Sigmoid colon (tissue), 7 donors: Measurements from ENCODE around the gene TSPO. TPM values are rescaled to one million over a fixed set of nuclear protein-coding genes. Genes with fewer than 3 reads are reported as not detected.

ENCODE experiments used
- DNase-seq: peaks from one replicate; pipeline ENCODE4 v3.0.0-alpha.2; 2019
- H3K27ac ChIP-seq, 4 donors: fragments of 200-600 bp; sonication (generic); one replicate each; pipeline ENCODE4 v1.5.1; 2016 to 2019; ENCODE audit warnings: mild to moderate bottlenecking in 1 of 4
- H3K27me3 ChIP-seq, 3 donors: fragments of 200-600 bp; sonication (generic); one replicate each; pipeline ENCODE4 v1.5.1; 2019; ENCODE audit warnings: mild to moderate bottlenecking in 1 of 3
- H3K36me3 ChIP-seq, 4 donors: fragments of 200-600 bp; sonication (generic); one replicate each; pipeline ENCODE4 v1.5.1; 2016 to 2019
- H3K4me1 ChIP-seq, 4 donors: fragments of 200-600 bp; sonication (generic); one replicate each; pipeline ENCODE4 v1.5.1; 2017 to 2019
- H3K4me3 ChIP-seq, 4 donors: fragments of 200-600 bp; sonication (generic); one replicate each; pipeline ENCODE4 v1.5.1; 2017 to 2019; ENCODE audit warnings: mild to moderate bottlenecking in 2 of 4, moderate library complexity in 1 of 4
- H3K9me3 ChIP-seq, 4 donors: fragments of 200-600 bp in 3 of 4; sonication (generic) in 3 of 4; one replicate each; pipeline versions ENCODE4 v1.5.1 to v1.6.1; 2013 to 2019
- EP300 ChIP-seq, 4 donors: sonication (generic); formaldehyde crosslinking; IDR thresholded peaks; one replicate each; pipeline ENCODE4 v1.6.1; 2017; ENCODE audit warnings: antibody characterized with exemption in 4 of 4
- POLR2A ChIP-seq, 2 donors: fragments of 450-650 bp; IDR thresholded peaks; one replicate each; pipeline ENCODE4 v1.6.1; 2016; ENCODE audit warnings: antibody characterized with exemption in 2 of 2, mild to moderate bottlenecking in 2 of 2, moderate library complexity in 2 of 2
- POLR2AphosphoS5 ChIP-seq, 4 donors: sonication (generic); formaldehyde crosslinking; IDR thresholded peaks; one replicate each; pipeline ENCODE4 v1.6.1; 2017; ENCODE audit warnings: antibody characterized with exemption in 4 of 4
- WGBS, 2 donors: extraction: QIAGEN DNeasy Blood & Tissue Kit; methylation state at CpG; one replicate each; pipeline ENCODE4 v1.1.7; 2013; 5-methylcytosine and 5-hydroxymethylcytosine counted together
- intact Hi-C: fragments of 100-400 bp; cut with DNase I; formaldehyde crosslinking; loops from one replicate; pipeline ENCODE4 v1.15.1; 2023
- polyA plus RNA-seq, 3 donors: library from polyadenylated mRNA; stranded (reverse); fragments of 200-250 nt; gene quantifications; one replicate each; pipeline ENCODE4 v1.2.3, GENCODE V29; 2013
- total RNA-seq, 4 donors: library from RNA; depleted of rRNA; stranded (reverse); fragments of >200 nt; gene quantifications; one replicate each; pipeline ENCODE4 v1.1.0, GENCODE V29; 2016
- TF ChIP-seq, protein P1 (sequence below), 4 experiments: fragments of 450-650 bp in 3 of 4; fragments of 200-600 bp in 1 of 4; IDR thresholded peaks; one replicate each; pipeline ENCODE4 v1.5.1; 2016 to 2019; ENCODE audit warnings: antibody characterized with exemption in 4 of 4, mild to moderate bottlenecking in 3 of 4, moderate library complexity in 2 of 4
- donor health status: healthy with polysubstance abuse.
- donor health status: Bipolar disorder and iron deficiency.
- donor health status: healthy.

TSPO gene
- total and polyA plus RNA-seq, 7 donors: 126 to 513 (median 219) TPM

DNA sequence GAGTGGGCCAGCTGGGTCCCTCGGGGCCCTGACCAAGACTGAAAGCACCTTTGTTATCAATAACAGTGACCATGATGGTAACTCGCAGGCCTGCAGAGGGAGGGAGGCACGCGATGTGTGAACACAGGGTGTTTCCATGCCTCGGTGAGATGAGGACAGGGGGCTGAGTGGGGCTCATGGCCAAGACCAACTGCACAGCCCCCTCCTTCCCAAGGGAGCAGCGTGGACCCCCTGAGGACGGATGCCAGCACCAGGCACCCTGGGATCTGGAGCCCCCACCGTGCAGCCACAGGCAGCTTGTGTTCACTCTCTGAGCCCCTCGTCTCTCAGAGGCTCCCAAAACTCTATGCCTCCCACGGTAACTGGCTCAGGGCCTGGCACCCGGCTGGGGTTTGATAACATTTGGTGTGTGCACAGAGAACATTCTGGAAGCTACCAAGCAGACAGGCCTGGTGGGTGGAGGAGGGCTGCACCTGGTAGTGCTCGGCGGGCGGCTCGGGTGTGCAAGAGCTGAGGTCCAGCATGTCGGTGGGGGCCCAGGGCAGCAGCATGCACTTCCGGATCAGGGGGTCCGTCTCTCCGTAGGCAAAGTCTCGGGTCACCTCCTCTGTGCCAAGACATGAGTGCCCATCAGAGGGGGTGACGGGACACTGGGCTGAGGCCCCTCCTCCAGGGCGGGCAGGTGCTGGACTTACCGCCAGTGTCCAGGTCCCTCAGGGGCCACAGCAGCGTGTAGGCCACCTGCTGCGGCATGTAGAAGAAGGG is 28.0 kb downstream of the TSPO start:
- Histone ChIP-seq H3K27me3 (no peaks in the 10 kb centered on the region), H3K27ac (no peak overlapping the region), H3K36me3 (peaks cover 0 to 65% (median 22%) of the 10 kb centered on the region in 4 donors), H3K4me3 (no peak overlapping the region), H3K4me1 (no peaks in the 10 kb centered on the region), H3K9me3 (no peaks in the 10 kb centered on the region)
- TF ChIP-seq POLR2AphosphoS5 (IDR thresholded peaks at IDR 0.05) (no peak), EP300 (IDR thresholded peaks at IDR 0.05) (no peak), POLR2A (IDR thresholded peaks at IDR 0.05) (no peak)
- TF ChIP-seq, protein P1, sequence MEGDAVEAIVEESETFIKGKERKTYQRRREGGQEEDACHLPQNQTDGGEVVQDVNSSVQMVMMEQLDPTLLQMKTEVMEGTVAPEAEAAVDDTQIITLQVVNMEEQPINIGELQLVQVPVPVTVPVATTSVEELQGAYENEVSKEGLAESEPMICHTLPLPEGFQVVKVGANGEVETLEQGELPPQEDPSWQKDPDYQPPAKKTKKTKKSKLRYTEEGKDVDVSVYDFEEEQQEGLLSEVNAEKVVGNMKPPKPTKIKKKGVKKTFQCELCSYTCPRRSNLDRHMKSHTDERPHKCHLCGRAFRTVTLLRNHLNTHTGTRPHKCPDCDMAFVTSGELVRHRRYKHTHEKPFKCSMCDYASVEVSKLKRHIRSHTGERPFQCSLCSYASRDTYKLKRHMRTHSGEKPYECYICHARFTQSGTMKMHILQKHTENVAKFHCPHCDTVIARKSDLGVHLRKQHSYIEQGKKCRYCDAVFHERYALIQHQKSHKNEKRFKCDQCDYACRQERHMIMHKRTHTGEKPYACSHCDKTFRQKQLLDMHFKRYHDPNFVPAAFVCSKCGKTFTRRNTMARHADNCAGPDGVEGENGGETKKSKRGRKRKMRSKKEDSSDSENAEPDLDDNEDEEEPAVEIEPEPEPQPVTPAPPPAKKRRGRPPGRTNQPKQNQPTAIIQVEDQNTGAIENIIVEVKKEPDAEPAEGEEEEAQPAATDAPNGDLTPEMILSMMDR (IDR thresholded peaks at IDR 0.05): no peak
- WGBS, 2 donors: 97% methylated on average over 25 of the region's 25 CpGs
- intact Hi-C loops: no loop called here
- DNase-seq: no peak

DNA sequence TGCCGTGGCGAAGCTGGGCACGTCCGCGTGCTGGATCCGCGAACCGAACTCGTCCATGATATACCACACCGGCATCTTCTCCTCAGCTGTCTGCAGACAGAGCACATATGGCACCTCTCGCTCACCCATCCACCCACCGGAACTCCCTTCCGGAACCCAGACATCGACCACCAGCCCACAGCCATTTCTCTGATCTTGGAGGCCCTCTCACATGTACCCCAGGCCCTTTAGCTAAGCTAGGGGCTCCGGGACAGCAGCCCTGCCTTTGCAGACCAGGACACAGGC is 28.5 kb downstream of the TSPO start:
- H3K27me3 ChIP-seq: no peaks in the 10 kb centered on the region
- no peaks in the 10 kb centered on the region for H3K9me3 ChIP-seq
- no peak overlapping the region for H3K4me3 ChIP-seq
- WGBS, 2 donors: 98% methylated on average over 15 of the region's 15 CpGs
- TF ChIP-seq POLR2AphosphoS5 (IDR thresholded peaks at IDR 0.05) (no peak), EP300 (IDR thresholded peaks at IDR 0.05) (no peak), POLR2A (IDR thresholded peaks at IDR 0.05) (no peak)
- TF ChIP-seq, protein P1 (IDR thresholded peaks at IDR 0.05): no peak
- H3K27ac ChIP-seq: no peak overlapping the region
- intact Hi-C loops: no loop called here
- no peaks in the 10 kb centered on the region for H3K4me1 ChIP-seq
- peaks cover 0 to 60% (median 19%) of the 10 kb centered on the region in 4 donors for H3K36me3 ChIP-seq
- DNase-seq: no peak

DNA sequence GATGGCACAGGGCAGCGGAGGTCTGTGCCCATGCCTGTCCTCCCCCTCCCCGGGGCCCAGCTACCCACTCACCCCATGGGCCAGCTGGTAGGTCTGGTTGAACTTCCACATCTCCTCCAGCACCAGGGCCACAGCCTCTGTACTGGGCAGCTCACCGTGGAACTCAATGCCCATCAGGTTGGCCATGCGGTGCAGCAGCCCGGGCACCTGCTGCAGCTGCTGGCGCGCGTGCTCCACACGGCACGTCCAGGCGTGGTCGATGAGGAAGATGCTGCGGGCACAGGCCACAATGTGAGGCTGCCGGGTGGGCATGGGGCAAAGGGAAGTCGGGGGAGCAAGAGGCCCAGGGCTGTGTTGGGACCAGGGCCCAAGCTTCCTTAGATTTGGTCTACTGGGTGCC is 29.3 kb downstream of the TSPO start:
- H3K27me3 ChIP-seq: no peaks in the 10 kb centered on the region
- no peak overlapping the region for H3K4me3 ChIP-seq
- DNase-seq: no peak
- TF ChIP-seq POLR2AphosphoS5 (IDR thresholded peaks at IDR 0.05): no peak
- no peak for TF ChIP-seq EP300 (IDR thresholded peaks at IDR 0.05)
- no peak for TF ChIP-seq POLR2A (IDR thresholded peaks at IDR 0.05)
- TF ChIP-seq, protein P1 (IDR thresholded peaks at IDR 0.05): no peak
- no peak overlapping the region for H3K27ac ChIP-seq
- H3K36me3 ChIP-seq: peaks cover 0 to 52% (median 18%) of the 10 kb centered on the region in 4 donors
- no peaks in the 10 kb centered on the region for H3K9me3 ChIP-seq
- intact Hi-C loops: no loop called here
- peaks cover 0 to 6% (median 5%) of the 10 kb centered on the region in 4 donors for H3K4me1 ChIP-seq
- 93 to 94% methylated on average over 15 of the region's 15 CpGs for WGBS, 2 donors

DNA sequence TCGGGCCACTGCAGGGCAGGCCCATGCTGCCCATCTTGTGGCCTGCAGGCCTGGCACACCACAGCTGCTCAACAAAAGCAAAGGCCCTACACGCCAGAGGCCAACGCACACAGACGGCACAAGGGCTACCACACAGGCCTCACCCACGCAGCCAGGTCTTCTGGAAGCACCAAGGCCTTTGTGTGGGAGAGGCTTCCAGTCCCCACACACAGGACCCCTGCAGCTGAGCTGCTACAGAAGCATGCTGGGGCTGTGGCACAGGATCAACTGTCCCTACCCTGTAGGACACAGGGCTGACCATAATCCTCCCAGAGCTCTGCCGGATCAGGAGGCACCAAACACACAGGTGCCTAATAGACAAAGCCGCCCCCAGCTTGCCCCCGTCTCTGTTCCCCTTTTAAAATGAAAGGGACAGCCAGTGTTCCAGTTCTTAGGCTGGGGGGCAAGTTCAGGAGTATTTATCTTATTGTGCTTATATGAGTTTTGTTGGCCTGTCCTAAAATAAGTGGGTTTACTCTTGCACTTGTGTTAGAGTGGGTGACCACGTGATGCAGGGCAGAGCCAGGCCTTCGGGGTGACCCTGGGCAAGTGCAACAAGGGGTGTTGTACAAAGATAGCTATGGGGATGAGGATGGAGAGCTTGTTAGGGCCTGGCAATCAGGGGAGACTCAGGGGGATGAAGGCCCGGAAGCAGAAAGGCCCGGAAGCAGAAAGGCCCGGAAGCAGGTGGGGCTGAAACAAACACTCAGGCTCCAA is 30.1 kb downstream of the TSPO start:
- intact Hi-C loops: no loop called here
- TF ChIP-seq POLR2AphosphoS5 (IDR thresholded peaks at IDR 0.05) (no peak), EP300 (IDR thresholded peaks at IDR 0.05) (no peak), POLR2A (IDR thresholded peaks at IDR 0.05) (no peak)
- TF ChIP-seq, protein P1 (IDR thresholded peaks at IDR 0.05): no peak
- H3K4me1 ChIP-seq: peaks cover 0 to 14% (median 13%) of the 10 kb centered on the region in 4 donors
- H3K36me3 ChIP-seq: peaks cover 0 to 46% (median 16%) of the 10 kb centered on the region in 4 donors
- no peak for DNase-seq
- no peaks in the 10 kb centered on the region for H3K27me3 ChIP-seq
- WGBS, 2 donors: 95 to 96% methylated on average over 13 of the region's 13 CpGs
- H3K4me3 ChIP-seq: no peak overlapping the region
- no peak overlapping the region for H3K27ac ChIP-seq
- no peaks in the 10 kb centered on the region for H3K9me3 ChIP-seq
